ENCODE measurements around the gene ARPC1A.
A peak's percentile ranks its signal among the peaks of the same experiment; 100 is the strongest.
"Not testable (repeated sequence)": the region's sequence is repeated elsewhere in the genome, so short reads cannot be mapped to it uniquely, and the experiment has no call there.

Gene ARPC1A

DNA sequence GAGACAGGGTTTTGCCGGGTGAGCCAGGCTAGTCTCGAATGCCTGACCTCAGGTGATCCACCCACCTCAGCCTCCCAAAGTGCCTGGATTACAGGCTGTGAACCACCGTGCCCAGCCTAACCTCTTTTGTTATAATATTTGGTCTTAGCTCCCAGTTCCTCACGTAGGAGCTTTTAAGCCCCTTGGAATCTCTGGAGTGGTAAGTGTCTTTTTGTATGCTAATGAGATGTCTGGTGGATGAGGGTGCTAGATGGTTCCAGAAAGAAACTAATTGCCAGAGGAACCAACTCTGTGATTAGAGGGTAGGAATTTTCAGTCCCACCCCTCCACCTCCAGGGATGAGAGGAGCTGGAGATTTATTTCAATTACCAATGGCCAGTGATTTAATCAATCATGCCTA, 5.3 kb upstream of the ARPC1A start:
- DNase-seq (ENCODE audit: low read depth in 2 of 2) = no peak

DNA sequence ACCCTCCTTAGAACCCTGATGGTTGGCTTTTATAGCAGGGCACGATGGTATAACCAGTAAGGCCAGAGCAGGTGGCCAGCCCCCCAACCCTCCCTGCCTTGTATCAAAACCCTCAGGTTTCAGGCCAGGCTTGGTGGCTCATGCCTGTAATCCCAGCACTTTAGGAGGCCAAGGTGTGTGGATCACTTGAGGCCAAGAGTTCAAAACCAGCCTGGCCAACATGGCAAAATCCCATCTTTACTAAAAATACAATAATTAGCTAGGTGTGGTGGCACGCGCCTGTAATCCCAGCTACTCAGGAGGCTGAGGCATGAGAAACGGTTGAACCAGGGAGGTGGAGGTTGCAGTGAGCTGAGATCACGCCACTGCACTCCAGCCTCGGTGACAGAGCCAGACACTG, 3.0 kb upstream of the ARPC1A start:
- DNase-seq (ENCODE audit: low read depth in 2 of 2) = not testable (repeated sequence)

DNA sequence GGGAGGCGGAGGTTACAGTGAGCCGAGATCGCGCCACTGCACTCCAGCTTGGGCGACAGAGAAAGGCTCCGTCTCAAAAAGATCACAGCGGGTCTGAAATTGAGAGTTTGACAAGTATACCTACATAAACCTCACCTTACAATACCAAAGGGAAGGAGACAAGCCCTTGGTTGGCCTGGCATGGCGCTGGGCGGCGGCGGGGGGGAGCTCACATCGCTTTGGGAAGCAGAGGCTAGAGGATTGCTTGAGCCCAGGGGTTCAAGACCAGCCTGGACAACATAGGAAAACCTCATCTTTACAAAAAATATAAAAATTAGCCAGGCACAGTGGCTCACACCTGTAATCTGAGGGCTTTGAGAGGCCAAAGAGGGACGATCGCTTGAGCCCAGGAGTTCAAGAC, 1.1 kb upstream of the ARPC1A start:
- DNase-seq (ENCODE audit: low read depth in 2 of 2) = no peak

DNA sequence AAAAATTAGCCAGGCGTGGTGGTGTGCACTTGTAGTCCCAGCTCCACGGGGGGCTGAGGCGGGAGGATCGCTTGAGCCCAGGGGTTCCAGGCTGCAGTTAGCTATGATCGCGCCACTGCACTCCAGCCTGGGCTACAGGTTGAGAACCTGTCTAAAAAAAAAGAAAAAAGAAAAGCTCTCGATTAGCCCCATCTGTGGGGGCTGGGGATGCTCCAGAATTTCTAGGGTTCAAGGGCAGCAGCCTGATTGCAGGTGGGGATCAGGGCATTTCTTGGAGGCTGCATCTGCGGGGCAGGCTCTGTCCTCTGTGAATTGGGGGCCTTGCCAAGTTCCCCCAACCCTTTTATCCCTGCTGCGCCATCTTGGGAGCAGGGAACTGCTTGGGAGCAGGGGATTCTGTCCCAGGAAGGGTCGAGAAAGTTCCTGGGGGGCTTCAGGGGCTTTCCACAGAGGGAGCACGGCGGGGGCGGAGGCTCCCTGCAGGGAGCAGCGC, 651 bp upstream of the ARPC1A start:
- no peak for DNase-seq (ENCODE audit: low read depth in 2 of 2)

DNA sequence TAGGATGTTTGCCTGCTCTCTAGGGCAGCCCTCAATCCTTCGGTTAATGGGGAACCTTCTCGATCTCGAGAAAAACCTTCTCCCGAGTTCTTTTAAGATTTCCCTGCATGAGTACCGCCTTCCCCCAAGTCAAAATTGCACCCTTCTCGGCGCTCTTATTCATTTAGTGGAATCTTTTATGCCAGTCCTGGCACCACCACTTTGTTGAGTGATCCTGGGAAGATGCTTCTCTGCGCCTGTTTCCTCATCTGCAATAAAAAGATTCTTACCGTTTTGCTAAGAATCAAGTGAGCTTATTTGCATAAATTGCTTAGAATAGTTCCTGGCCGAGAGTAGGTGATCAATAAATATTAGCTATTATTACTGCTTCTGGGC, 697 bp downstream of the ARPC1A start:
- DNase-seq (ENCODE audit: low read depth in 2 of 2) = no peak

DNA sequence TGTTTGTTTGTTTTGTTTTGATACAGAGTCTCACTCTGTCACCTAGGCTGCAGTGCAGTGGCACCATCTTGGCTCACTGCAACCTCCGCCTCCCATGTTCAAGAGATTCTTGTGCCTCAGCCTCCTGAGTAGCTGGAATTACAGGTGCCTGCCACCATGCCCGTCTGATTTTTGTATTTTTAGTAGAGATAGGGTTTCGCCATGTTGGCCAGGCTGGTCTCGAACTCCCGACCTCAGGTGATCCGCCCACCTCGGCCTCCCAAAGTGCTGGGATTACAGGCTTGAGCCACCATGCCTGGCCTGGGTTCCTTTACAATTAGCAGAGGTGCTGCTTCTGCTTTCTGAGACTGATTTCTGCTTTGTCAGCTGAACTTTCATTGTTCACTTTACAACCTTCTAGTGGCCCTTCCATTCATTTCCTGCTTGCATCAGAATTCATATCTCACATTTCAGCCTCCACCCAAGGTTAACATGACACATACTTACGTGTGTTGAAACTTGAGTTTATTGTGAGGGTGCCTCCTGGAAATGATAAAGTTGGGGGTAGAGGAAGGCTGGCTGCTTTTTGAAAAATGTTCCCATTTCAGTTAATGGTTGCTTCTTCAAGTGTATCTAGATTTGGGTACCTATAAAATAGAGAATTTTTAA, 4.7 kb downstream of the ARPC1A start:
- not testable (repeated sequence) for DNase-seq (ENCODE audit: low read depth in 2 of 2)

DNA sequence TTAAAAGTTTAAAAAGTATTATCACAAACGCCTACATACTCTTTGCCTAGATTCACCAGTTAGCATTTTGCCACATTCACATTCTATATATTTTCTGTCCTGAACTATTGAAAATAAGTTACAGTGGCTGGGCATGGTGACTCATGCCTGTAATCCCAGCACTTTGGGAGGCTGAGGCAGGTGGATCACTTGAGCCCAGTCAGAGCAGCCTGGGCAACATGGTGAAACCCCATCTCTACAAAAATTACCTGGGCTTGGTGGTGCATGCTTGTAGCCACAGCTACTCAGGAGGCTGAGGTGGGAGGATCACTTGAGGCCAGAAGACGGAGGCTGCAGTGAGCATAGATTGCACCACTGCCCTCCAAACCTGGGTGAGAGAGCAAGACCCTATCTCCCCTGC, 5.3 kb downstream of the ARPC1A start:
- DNase-seq (ENCODE audit: low read depth in 2 of 2) = no peak

DNA sequence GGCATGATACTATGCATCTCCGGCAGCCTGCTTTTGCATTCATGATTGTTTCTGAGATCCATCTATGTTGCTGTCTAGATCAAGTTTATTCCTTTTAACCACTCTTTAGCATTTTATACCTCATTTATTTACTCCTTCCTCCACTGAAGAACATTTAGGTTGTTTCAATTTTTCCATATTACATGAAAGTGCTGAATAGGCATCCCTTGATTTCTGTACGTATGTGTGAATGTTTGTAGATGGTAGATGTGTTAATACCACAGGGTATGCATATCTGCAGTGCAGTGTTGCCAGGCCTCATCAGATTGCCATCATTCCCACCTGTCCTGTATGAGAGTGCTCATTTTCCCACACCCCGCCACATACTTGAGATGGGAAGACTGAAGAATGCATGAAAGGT, 13.9 kb downstream of the ARPC1A start:
- no peak for DNase-seq (ENCODE audit: low read depth in 2 of 2)

DNA sequence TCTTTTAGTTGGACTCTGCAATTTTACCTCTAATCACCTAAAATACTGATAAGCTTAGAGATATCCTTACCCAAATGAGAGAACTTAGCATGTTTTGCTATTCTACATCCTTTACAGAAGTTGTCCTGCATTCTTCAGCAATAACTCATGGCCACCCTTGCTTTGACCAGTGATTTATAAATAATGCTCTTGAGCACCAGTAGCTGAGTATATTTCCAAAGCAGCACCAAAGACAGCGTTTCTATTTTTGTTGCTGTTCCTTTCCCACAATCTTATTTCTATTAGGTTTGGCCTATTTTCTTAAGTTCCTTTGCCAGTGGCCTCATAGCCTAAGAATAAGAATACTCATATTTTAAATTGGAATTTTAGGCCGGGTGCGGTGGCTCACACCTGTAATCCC, 15.0 kb downstream of the ARPC1A start:
- no peak for DNase-seq (ENCODE audit: low read depth in 2 of 2)

DNA sequence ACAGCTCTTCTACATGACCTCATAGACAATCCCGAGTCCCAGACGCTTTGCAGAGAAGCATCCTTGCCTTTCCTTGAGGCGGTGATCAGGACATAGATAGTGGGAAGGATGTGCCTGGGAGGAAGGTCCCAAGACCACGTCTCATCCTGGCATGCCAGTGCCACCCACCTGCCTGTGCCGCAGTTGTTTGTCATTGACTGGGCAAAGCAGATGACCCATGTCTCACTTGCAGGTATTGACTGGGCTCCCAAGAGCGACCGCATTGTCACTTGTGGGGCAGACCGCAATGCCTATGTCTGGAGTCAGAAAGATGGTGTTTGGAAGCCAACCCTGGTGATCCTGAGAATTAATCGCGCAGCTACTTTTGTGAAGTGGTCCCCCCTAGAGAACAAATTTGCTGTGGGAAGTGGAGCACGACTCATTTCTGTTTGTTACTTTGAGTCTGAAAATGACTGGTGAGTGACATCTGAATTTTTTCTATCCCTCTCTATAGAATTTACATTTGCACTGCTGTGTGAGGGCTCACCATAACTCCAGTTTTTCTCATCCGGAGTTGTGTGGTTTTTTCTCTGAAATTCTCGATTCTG, 18.5 kb downstream of the ARPC1A start:
- no peak for DNase-seq (ENCODE audit: low read depth in 2 of 2)

DNA sequence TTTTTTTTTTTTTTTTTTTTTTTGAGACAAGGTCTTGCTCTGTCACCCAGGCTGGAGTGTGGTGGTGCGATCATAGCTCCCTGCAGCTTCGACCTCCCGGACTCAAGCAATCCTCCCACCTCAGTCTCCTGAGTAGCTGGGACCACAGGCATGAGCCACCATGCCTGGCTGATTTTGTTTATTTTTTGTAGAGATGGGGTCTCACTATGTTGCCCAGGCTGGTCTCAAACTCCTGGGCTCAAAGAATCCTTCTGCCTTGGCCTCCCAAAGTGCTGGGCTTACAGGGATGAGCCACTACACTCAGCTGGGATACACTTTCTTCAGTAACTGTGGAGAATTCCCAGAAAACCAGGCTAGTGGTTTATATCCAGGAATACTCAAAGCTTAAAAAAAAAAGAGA, 24.9 kb downstream of the ARPC1A start:
- DNase-seq (ENCODE audit: low read depth in 2 of 2) = not testable (repeated sequence)

DNA sequence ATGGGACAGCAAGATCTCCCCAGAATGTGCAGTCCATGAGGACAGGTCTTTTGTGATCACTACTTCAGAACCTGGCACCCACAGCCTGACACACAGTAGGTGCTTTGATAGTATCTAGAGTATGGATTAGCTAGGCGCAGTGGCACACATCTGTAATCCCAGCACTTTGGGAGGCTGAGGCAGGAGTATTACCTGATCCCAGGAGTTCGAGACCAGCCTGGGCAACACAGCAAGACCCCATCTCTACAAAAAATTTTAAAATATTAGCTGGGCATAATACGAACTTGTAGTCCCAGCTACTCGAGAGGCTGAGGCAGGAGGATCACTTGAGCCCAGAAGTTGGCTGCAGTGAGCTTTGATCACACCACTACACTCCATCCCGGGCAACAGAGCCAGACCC, 26.5 kb downstream of the ARPC1A start:
- DNase-seq (ENCODE audit: low read depth in 2 of 2) = no peak

DNA sequence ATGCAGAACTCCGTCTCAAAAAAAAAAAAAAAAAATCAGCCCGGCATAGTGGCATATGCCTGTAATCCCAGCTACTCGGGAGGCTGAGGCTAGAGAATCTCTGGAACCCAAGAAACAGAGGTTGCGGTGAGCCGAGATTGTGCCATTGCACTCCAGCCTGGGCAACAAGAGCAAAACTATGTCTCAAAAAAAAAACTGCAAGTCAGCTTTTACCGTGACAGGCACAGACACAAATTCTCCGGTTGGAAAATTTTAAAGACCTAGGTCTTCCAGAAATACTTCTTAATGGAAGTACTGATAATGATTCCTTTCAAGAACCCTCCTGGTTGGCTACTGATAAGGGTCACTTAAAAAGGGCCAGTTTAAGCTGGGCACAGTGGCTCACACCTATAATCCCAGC, 29.4 kb downstream of the ARPC1A start:
- no peak for DNase-seq (ENCODE audit: low read depth in 2 of 2)

DNA sequence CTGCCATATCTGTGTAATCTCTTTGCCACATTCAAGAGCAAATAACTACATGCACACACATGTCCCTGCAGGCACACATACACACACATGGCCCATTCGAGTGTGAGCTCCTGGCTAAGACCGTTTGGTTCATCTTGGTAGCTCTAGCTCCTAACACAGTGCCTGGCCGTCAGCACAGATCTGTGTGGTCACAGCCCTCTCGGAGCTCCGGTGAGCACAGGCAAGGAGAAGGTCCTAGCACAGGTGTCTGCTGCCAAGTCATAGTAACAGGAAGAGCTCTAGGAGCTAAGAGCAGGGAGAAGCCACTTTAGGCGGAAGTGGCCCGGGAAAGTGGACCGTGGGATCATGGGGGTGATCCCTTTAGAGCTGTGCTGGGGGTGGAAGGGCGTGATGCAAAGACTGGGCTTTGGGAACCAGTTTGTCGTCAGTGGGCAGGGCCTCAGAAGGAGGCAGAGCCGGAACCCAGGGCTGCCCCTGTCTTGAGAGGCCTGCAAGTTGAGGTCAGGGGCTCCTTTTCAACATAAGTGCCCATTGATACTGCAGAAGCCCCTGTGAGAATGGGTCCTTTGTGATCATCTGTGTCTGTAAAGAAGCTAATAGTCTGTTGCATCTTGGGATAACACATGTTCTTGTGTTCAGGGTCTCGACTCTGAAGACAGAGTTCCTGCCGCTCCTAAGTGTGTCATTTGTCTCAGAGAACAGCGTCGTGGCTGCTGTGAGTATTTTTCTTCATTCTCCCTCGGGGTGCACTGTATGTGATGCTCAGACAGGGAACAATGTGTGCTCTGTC, 32.2 kb downstream of the ARPC1A start:
- no peak for DNase-seq (ENCODE audit: low read depth in 2 of 2)

DNA sequence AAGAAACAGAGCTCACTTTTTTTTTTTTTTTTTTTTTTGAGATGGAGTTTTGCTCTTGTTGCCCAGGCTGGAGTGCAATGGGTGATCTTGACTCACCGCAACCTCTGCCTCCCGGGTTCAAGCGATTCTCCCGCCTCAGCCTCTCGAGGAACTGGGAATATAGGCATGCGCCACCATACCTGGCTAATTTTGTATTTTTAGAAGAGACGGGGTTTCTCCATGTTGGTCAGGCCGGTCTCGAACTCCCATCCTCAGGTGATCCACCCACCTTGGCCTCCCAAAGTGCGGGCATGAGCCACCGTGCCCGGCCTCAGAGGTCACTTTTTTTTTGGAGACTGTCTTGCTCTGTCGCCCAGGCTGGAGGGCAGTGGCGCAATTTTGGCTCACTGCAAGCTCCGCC, 32.8 kb downstream of the ARPC1A start:
- DNase-seq (ENCODE audit: low read depth in 2 of 2) = not testable (repeated sequence)

DNA sequence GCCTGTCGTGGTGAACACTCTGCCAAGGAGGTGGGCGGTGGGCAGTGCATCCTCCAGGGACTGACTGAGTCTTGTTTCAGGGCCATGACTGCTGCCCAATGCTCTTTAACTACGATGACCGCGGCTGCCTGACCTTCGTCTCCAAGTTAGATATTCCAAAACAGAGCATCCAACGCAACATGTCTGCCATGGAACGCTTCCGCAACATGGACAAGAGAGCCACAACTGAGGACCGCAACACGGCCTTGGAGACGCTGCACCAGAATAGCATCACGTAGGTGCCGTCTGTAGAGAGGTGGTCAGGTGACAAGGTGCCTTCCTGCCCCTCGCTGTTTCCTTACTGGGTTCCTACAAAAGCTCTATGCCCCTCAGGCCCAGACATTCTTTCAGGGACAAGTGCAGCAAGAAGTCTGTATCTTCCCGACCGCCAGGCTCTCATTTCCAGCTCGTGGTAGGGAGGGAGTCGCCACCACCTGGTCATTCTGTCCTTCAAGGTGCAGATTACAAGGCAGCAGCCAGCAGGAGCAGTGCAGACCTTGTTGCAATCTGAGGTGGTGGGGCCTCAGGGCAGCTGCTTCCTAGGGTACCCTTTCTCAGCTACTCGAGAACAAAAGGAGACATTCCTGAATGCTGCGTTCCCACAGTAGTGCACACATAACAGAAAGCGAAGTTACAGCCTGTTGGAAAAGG, 33.9 kb downstream of the ARPC1A start:
- DNase-seq (ENCODE audit: low read depth in 2 of 2) = no peak

DNA sequence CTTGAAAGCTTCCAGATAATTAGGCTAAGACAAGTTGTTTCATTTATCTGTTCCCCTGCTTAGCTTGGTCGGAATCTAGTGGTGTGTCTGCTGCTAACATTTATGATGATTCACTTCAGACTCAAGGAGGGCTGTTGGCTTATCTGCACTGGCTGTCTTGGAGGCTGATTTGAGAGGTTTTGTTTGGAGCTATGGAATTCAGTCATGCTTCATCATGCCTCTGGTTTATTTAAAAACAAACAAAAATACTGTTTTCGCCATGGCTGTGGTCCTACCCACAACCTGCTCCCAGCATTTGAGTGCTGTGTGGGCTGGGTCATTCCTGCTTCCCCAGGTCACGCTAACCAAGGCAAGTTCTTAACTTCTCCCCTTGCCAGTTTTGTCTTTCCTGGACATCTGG, 37.1 kb downstream of the ARPC1A start:
- no peak for DNase-seq (ENCODE audit: low read depth in 2 of 2)

DNA sequence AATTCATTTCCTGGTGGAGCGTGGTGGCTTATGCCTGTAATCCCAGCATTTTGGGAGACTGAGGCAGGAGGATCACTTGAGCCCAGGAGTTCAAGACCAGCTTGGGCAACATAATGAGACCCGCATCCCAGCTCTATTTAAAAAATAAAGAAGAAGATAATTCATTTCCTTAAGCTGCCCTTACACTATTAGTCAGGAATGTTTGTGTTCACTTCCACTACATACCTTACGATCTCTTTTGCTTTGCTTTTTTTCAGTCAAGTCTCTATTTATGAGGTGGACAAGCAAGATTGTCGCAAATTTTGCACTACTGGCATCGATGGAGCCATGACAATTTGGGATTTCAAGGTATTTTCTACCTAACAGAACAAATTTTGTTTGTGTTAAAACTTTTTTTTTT, 37.6 kb downstream of the ARPC1A start:
- no peak for DNase-seq (ENCODE audit: low read depth in 2 of 2)

DNA sequence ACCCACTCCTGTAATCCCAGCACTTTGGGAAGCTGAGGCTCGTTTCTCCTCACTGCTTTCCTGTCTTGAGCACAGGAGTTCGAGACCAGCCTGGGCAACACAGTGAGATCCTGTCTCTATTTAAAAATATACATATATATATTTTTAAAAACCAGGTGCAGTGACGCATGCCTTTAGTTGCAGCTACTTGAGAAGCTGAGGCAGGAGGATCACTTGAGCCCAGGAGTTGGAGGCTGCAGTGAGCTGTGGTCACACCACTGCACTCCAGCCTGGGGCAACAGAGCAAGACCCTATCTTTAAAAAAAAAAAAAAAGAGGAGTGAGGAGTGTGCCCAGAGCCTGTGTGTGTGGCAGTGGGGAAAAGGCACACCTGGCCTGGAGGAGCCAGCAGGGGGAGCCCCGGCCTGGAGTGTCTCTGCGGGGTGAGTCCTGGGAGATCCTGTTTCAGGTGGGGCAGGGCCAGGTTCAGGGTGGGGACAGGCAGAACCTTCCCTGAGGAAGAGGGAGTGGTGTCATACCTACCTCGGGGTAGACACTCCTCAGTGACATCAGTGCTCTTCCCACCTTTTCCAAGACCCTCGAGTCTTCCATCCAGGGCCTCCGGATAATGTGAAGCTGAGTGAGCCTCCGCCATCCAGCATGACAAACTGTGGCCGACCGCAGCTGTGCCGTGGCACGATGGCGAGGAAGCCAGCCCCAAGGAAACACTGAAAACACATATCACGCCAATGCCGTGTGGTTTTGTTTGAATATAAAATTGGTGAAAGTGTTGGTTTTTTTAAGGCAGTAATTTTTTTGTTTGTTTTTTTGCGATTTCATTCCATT, 39.8 kb downstream of the ARPC1A start:
- DNase-seq (ENCODE audit: low read depth in 2 of 2) = peak; percentile 43 to 44

DNA sequence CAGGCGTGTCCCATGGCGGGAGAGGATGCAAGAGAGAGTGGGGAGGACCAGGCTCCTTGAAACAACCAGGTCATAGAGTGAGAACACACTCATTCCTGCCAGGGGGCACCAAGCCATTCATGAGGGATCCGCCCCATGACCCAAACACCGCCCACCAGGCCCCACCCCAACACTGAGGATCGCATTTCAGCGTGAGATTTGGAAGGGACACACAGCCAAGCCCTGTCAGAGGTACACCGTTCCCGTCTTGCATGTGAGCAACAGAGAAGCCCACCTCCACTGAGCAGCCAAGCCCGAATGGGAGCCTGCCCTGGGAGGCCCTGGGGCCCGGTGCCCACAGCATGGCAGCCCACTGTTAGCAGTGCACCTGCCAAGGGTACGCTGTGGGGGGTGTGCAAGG, 40.9 kb downstream of the ARPC1A start:
- no peak for DNase-seq (ENCODE audit: low read depth in 2 of 2)

DNA sequence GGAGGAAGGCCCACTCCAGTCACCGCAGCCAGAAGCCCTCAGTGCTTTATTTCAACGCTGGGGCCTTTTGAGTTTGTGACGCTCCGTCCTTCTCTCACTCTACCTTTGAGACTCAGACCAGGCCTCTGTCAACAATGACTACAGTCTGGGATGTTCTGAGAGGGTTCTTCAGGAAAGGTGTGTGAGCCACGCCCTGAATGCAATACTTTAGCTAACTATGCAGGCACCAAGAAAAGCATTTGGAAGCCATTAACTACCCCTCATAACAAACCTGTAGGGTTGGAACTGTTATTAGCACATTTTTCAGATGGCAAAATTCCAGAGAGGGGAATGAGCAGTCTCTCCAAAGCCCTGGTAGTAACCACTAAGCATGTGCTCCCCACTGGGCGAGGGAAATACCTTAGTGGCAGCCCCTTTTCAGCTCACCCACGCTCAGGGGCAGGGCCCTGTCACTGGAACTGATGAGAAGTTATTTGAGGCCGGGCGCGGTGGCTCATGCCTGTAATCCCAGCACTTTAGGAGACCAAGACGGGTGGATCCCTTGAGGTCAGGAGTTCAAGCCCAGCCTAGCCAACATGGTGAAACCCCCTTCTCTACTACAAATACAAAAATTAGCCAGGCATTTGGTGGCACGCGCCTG, 43.2 kb downstream of the ARPC1A start:
- DNase-seq (ENCODE audit: low read depth in 2 of 2) = no peak

Measured in stimulated activated CD8-positive, alpha-beta memory T cell treated with anti-CD3 and anti-CD28 coated beads, Interleukin-7, amount 100 ng/mL, for 4 hours (primary cell).